Measurements from ENCODE around the gene NOS1AP.

GRCh38 chr1:162319493-162320175 lies 250.1 kb downstream of the NOS1AP start:
- TF ChIP-seq CTCF (conservative IDR thresholded peaks at IDR 0.05; ENCODE audit: low read length) (no peak), EZH2phosphoT487 (IDR thresholded peaks at IDR 0.05; ENCODE audit: borderline replicate concordance, low read depth, low read length) (no peak)

Data from OCI-LY7 (cell line).